HepG2 (cell line): Measurements from ENCODE around the gene FUT8. TPM values are rescaled to one million over a fixed set of nuclear protein-coding genes. Genes with fewer than 3 reads are reported as not detected.

Source experiments
- ATAC-seq: fragments of 200-7000 bp; cut with Tn5 transposase; 3 replicates; pipeline ENCODE4 v1.9.1; 2020; ENCODE audit warnings: mild to moderate bottlenecking, moderate library complexity
- BruUV-seq: library from RNA; stranded (reverse); fragments of 400-500 nt; replicated peaks from 2 replicates; lab custom pipeline; 2021; lab: Mats Ljungman, UMichigan
- CTCF ChIA-PET: fragments of 300-600 bp; formaldehyde crosslinking; extraction: SDS; loops from one replicate; lab custom pipeline; 2021; ENCODE audit warnings: low total read pairs, inconsistent platforms, low intra/inter-chr PET ratio; lab: Yijun Ruan, JAX
- POLR2A ChIA-PET: fragments of 350-600 bp; sonication (Branson Sonifier 250); formaldehyde crosslinking; loops from one replicate; lab custom pipeline; 2020; ENCODE audit warnings: antibody characterized with exemption, inconsistent platforms; lab: Yijun Ruan, JAX
- DNase-seq: peaks from one replicate; pipeline ENCODE4 v3.0.0-alpha.2; 2015; ENCODE audit warnings: low spot score
- FAIRE-seq: peaks from 3 replicates; lab custom pipeline; 2011; peaks lifted over from hg19 to GRCh38; lab: Jason Lieb, UNC
- H2AFZ ChIP-seq: one replicate; pipeline ENCODE4 v1.6.1; 2011; ENCODE audit warnings: low read length, inconsistent platforms
- H3K27ac ChIP-seq: fragments of 300-600 bp; 3 replicates; pipeline ENCODE4 v1.8.0; 2011; ENCODE audit warnings: mixed run types, mild to moderate bottlenecking, mixed read lengths, low read length, inconsistent platforms; ENCODE audit not compliant: insufficient read depth; ENCODE audit errors: extremely low read length
- H3K27me3 ChIP-seq, 2 experiments: fragments of 200-600 bp in 1 of 2; 2 replicates in 1 of 2; 3 replicates in 1 of 2; pipeline versions ENCODE4 v1.6.0 to v1.8.0; 2011; ENCODE audit warnings: low read length in 2 of 2, mild to moderate bottlenecking in 2 of 2, moderate library complexity in 2 of 2, inconsistent platforms in 1 of 2; ENCODE audit not compliant: insufficient read depth in 2 of 2, control insufficient read depth in 1 of 2
- H3K36me3 ChIP-seq, 2 experiments: fragments of 200-600 bp in 1 of 2; replicated peaks in 1 of 2; 2 replicates in 1 of 2; 3 replicates in 1 of 2; pipeline versions ENCODE4 v1.5.1 to v1.8.0; 2011; ENCODE audit warnings: low read length in 2 of 2, inconsistent platforms in 1 of 2; ENCODE audit not compliant: insufficient read depth in 2 of 2, control insufficient read depth in 1 of 2
- H3K4me1 ChIP-seq: 2 replicates; pipeline ENCODE4 v1.5.1; 2012; ENCODE audit warnings: low read length, inconsistent platforms; ENCODE audit not compliant: insufficient read depth
- H3K4me2 ChIP-seq: 2 replicates; pipeline ENCODE4 v1.6.0; 2011; ENCODE audit warnings: low read depth, low read length, inconsistent platforms
- H3K4me3 ChIP-seq, 3 experiments: fragments of 200-600 bp in 1 of 3; sonication (generic), shearing (Covaris generic) in 1 of 3; replicated peaks in 1 of 3; 2 replicates each; pipeline ENCODE4 v1.5.1; 2011 to 2016; ENCODE audit warnings: low read length in 3 of 3, inconsistent platforms in 2 of 3, low read depth in 2 of 3, mild to moderate bottlenecking in 2 of 3, control low read depth in 1 of 3, mixed read lengths in 1 of 3; ENCODE audit not compliant: insufficient read depth in 1 of 3
- H3K79me2 ChIP-seq: one replicate; pipeline ENCODE4 v1.6.1; 2011; ENCODE audit warnings: low read length, inconsistent platforms; ENCODE audit not compliant: insufficient read depth
- H3K9ac ChIP-seq: 2 replicates; pipeline ENCODE4 v1.6.0; 2011; ENCODE audit warnings: mild to moderate bottlenecking, low read depth, low read length, inconsistent platforms; ENCODE audit not compliant: insufficient read depth
- H3K9me3 ChIP-seq: 2 replicates; pipeline ENCODE4 v1.5.1; 2012; ENCODE audit warnings: mild to moderate bottlenecking, low read length
- H4K20me1 ChIP-seq: 2 replicates; pipeline ENCODE4 v1.6.0; 2011; ENCODE audit warnings: inconsistent platforms, mild to moderate bottlenecking, low read length, moderate library complexity; ENCODE audit not compliant: insufficient read depth
- NCOA2 ChIP-seq: sonication (generic); formaldehyde crosslinking; IDR thresholded peaks from 2 replicates; pipeline ENCODE4 v1.8.0; 2022; ENCODE audit warnings: inconsistent platforms
- NFIC ChIP-seq: IDR thresholded peaks from 2 replicates; pipeline ENCODE4 v1.6.1; 2012; ENCODE audit warnings: mild to moderate bottlenecking, low read length, inconsistent platforms
- RXRB ChIP-seq: IDR thresholded peaks from 2 replicates; pipeline ENCODE4 v1.6.1; 2016; ENCODE audit warnings: borderline replicate concordance, missing genetic modification reagents, missing compliant biosample characterization
- SMC3 ChIP-seq: IDR thresholded peaks from 2 replicates; pipeline ENCODE4 v1.6.1; 2011; ENCODE audit warnings: low read length, improper control_type of control experiment
- STAG1 ChIP-seq: sonication (generic); formaldehyde crosslinking; IDR thresholded peaks from 2 replicates; pipeline ENCODE4 v1.4.0; 2020; ENCODE audit warnings: missing genetic modification reagents
- ZNF850 ChIP-seq: sonication (generic); formaldehyde crosslinking; conservative IDR thresholded peaks from 2 replicates; pipeline ENCODE4 v1.9.0; 2021; ENCODE audit warnings: mild to moderate bottlenecking, missing genetic modification reagents
- WGBS: methylation state at CpG from one replicate; pipeline ENCODE4 v1.1.6; 2017; ENCODE audit warnings: low lambda C conversion rate; 5-methylcytosine and 5-hydroxymethylcytosine counted together
- in situ Hi-C: cut with HindIII; loops from 2 replicates; pipeline ENCODE4 v1.10.0; 2017; ENCODE audit warnings: low pct_unique_long_range_greater_than_20kb; ENCODE audit not compliant: extremely low pct_ligation_motif_present
- intact Hi-C: fragments of 100-400 bp; cut with micrococcal nuclease; formaldehyde crosslinking; loops from one replicate; pipeline ENCODE4 v1.10.0; 2022; ENCODE audit not compliant: unreplicated experiment
- polyA plus RNA-seq, 8 experiments: library from polyadenylated mRNA; depleted of rRNA in 3 of 8; stranded (reverse) in 7 of 8; unstranded in 1 of 8; fragments of >200 nt; fragmentation: Illumina TruSeq in 4 of 8; extraction: Trizol in 4 of 8; gene quantifications; 2 replicates each; pipeline versions ENCODE4 v1.2.1 to v1.2.3, GENCODE V29; 2011 to 2016; ENCODE audit warnings: low read depth in 4 of 8, missing spikeins in 1 of 8, mixed read lengths in 1 of 8; ENCODE audit not compliant: insufficient read depth in 1 of 8
- total RNA-seq, 5 experiments: library from RNA; depleted of rRNA; stranded (reverse); fragments of >200 nt; fragmentation: Illumina TruSeq; extraction: Trizol; gene quantifications; 2 replicates each; pipeline ENCODE4 v1.2.3, GENCODE V29; 2016; ENCODE audit warnings: low read depth in 1 of 5
- TF ChIP-seq, protein P1 (sequence below): sonication (generic); formaldehyde crosslinking; IDR thresholded peaks from 2 replicates; pipeline ENCODE4 v1.5.0; 2020; ENCODE audit warnings: missing genetic modification reagents
- TF ChIP-seq, protein P2 (sequence below): sonication (generic); formaldehyde crosslinking; IDR thresholded peaks from 2 replicates; pipeline ENCODE4 v1.5.0; 2020; ENCODE audit warnings: mild to moderate bottlenecking, missing genetic modification reagents, moderate library complexity

Gene FUT8
- total and polyA plus RNA-seq, 2 of the 13 experiments (the other 11 are each of a cell fraction or from before 2014, with no cell fraction given): 9.3 to 17.5 TPM

DNA sequence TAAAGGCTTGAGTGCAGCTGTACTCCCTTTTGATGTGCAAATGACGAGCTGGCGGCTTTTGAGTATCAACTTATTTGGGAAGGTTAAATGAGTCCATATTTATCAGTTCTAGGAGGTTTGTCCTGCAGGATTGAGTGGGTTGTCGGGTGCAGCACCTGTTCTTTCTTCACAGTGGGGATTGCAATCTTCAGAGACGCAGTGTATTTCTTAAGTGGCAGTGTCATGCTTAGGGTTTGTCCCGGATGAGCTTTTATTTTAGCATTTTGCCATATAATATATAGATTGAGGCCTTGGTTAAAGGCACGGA, 1.2 kb downstream of the FUT8 start:
- Histone ChIP-seq H4K20me1 (no peaks in the 10 kb centered on the region), H3K9ac (peak overlapping the region; percentile 77), H3K27ac (no peak overlapping the region), H3K36me3 (no peaks in the 10 kb centered on the region), H3K27me3 (no peaks in the 10 kb centered on the region), H3K9me3 (no peaks in the 10 kb centered on the region), H3K4me1 (peaks cover 23% of the 10 kb centered on the region), H3K4me2 (peak overlapping the region; percentile 99), H3K4me3 (peak overlapping the region; percentile 86 to 94 (median 93)), H2AFZ (no peak overlapping the region)
- CTCF ChIA-PET: interaction anchor here (0.7 kb wide), 1 partner anchor 250 kb away, joined by 3 read pairs; no protein-coding TSS in a partner anchor
- intact Hi-C loops (loop anchor here (2.0 to 10.0 kb wide), 3 partner anchors 187 to 661 kb away; no protein-coding TSS in a partner anchor), in situ Hi-C loops (loop anchor here (5.0 to 10.0 kb wide), 3 partner anchors 186 to 541 kb away; no protein-coding TSS in a partner anchor)
- no peak for DNase-seq
- no peak for ATAC-seq
- FAIRE-seq: no peak
- TF ChIP-seq RXRB (CRISPR knock-in tag): no peak
- TF ChIP-seq NFIC: no peak
- TF ChIP-seq, protein P1, sequence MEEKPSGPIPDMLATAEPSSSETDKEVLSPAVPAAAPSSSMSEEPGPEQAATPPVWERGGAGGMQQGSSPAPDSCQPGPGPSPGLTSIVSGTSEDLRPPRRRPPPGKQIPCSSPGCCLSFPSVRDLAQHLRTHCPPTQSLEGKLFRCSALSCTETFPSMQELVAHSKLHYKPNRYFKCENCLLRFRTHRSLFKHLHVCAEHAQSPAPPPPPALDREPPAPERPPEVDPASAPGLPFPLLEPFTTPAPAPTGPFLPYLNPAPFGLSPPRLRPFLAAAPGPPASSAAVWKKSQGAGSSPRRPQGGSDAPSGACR (CRISPR knock-in tag): no peak
- TF ChIP-seq, all 625 proteins: peak for 0
- POLR2A ChIA-PET: interaction anchor here (1.2 to 1.8 kb wide), 4 partner anchors 111 to 175 kb away, joined by 3 to 12 read pairs (median 8); no protein-coding TSS in a partner anchor
- 8% methylated on average over 6 of the region's 6 CpGs for WGBS
- BruUV-seq: no TSS peak
- H3K79me2 ChIP-seq: peaks cover 18% of the 10 kb centered on the region

DNA sequence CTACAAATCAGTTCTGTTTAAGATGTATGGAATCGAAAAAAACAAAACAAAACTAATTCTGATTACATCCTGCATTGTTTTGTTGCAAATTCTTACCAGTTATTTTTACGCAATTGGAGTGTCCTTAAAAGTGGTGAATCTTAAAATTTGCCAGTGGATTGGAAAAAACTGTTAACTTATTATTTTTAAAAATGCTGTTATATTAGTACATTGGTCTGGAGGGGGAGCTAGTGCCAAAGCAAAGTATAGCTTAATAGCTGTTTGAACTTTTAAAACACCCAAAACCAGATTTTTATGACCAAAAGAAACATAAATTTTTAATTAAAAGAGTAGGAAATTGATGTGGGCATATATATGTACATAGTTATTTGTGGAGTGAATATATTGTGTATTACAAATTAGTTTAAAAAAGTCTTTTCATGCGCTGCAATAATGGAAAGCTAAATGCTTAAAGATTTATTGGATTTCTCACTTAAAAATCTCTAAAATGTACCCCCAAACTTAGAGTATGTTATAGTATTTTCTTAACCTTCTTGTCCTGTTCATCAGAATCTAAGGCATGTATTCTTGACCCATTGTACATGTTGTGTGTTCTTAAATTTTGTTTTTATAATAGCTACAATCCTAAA, 2.5 kb downstream of the FUT8 start:
- Histone ChIP-seq H3K4me1 (peaks cover 23% of the 10 kb centered on the region), H3K27me3 (no peaks in the 10 kb centered on the region), H3K9me3 (no peaks in the 10 kb centered on the region), H3K4me3 (no peak overlapping the region), H4K20me1 (no peaks in the 10 kb centered on the region), H3K79me2 (peaks cover 18% of the 10 kb centered on the region), H3K4me2 (peak overlapping the region; percentile 99; the same call in 1 of the 2 replicates), H2AFZ (no peak overlapping the region), H3K27ac (no peak overlapping the region), H3K36me3 (no peaks in the 10 kb centered on the region), H3K9ac (no peak overlapping the region)
- WGBS: 52% methylated on average over 3 of the region's 3 CpGs
- intact Hi-C loops: loop anchor here (1.0 to 10.0 kb wide), 2 partner anchors 409 to 660 kb away; no protein-coding TSS in a partner anchor
- no TSS peak for BruUV-seq
- POLR2A ChIA-PET: interaction anchor here (1.0 to 1.3 kb wide), 4 partner anchors 176 to 429 kb away, joined by 3 to 4 read pairs (median 3); partner anchors contain the start of gene FNTB
- in situ Hi-C loops: loop anchor here (5.0 to 10.0 kb wide), 3 partner anchors 188 to 540 kb away; no protein-coding TSS in a partner anchor
- FAIRE-seq (no peak), ATAC-seq (no peak), DNase-seq (peak; percentile 10)
- CTCF ChIA-PET: interaction anchor here (1.9 kb wide), 1 partner anchor 409 kb away, joined by 14 read pairs; no protein-coding TSS in a partner anchor
- TF ChIP-seq, protein P2, sequence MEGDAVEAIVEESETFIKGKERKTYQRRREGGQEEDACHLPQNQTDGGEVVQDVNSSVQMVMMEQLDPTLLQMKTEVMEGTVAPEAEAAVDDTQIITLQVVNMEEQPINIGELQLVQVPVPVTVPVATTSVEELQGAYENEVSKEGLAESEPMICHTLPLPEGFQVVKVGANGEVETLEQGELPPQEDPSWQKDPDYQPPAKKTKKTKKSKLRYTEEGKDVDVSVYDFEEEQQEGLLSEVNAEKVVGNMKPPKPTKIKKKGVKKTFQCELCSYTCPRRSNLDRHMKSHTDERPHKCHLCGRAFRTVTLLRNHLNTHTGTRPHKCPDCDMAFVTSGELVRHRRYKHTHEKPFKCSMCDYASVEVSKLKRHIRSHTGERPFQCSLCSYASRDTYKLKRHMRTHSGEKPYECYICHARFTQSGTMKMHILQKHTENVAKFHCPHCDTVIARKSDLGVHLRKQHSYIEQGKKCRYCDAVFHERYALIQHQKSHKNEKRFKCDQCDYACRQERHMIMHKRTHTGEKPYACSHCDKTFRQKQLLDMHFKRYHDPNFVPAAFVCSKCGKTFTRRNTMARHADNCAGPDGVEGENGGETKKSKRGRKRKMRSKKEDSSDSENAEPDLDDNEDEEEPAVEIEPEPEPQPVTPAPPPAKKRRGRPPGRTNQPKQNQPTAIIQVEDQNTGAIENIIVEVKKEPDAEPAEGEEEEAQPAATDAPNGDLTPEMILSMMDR (CRISPR knock-in tag): peak; percentile 39
- TF ChIP-seq NCOA2 (CRISPR knock-in tag) (no peak), STAG1 (CRISPR knock-in tag) (peak; percentile 69), SMC3 (peak; percentile 22; the same call in 1 of the 2 replicates), ZNF850 (CRISPR knock-in tag) (no peak)
- TF ChIP-seq, all 625 proteins: peak for 3
